Lower leg skin (tissue), 4 donors: ENCODE results near the gene CKS1B. TPM values are rescaled to one million over a fixed set of nuclear protein-coding genes. Genes with fewer than 3 reads are reported as not detected.
"Not testable (repeated sequence)": the region's sequence is repeated elsewhere in the genome, so short reads cannot be mapped to it uniquely, and the experiment has no call there.

Source experiments
- DNase-seq, 2 donors: peaks; one replicate each; pipeline ENCODE4 v3.0.0-alpha.2; 2019; ENCODE audit warnings: low spot score in 2 of 2
- H3K4me3 ChIP-seq: fragments of 200-600 bp; sonication (generic); 2 replicates; pipeline ENCODE4 v1.5.1; 2017; ENCODE audit warnings: mild to moderate bottlenecking, low read depth; ENCODE audit not compliant: poor library complexity, severe bottlenecking
- CTCF ChIP-seq, 3 donors: fragments of 450-650 bp; IDR thresholded peaks; one replicate each; pipeline ENCODE4 v1.5.1; 2016; ENCODE audit warnings: antibody characterized with exemption in 3 of 3, mild to moderate bottlenecking in 3 of 3, moderate library complexity in 2 of 3
- POLR2A ChIP-seq, 2 donors: fragments of 450-650 bp; IDR thresholded peaks; one replicate each; pipeline ENCODE4 v1.6.1; 2016 to 2017; ENCODE audit warnings: antibody characterized with exemption in 2 of 2, mild to moderate bottlenecking in 1 of 2, moderate library complexity in 1 of 2
- WGBS, 2 donors: methylation state at CpG; one replicate each; pipeline ENCODE4 v1.1.5; 2018; 5-methylcytosine and 5-hydroxymethylcytosine counted together
- intact Hi-C: fragments of 100-400 bp; cut with DNase I; formaldehyde crosslinking; loops from one replicate; pipeline ENCODE4 v1.15.0; 2023; ENCODE audit warnings: low total_unique reads
- total RNA-seq, 4 donors: library from RNA; depleted of rRNA; stranded (reverse); fragments of >200 nt; gene quantifications; one replicate each; pipeline ENCODE4 v1.1.0, GENCODE V29; 2016

The CKS1B gene
- total RNA-seq, 4 donors from 2014 or later = 40.0 to 58.7 (median 45.3) TPM

- no peak for DNase-seq
- no peak overlapping the region for H3K4me3 ChIP-seq
- WGBS, 2 donors = 84 to 86% methylated on average over 14 of the region's 14 CpGs
- intact Hi-C loops = no loop called here
- no peak for TF ChIP-seq CTCF (IDR thresholded peaks at IDR 0.05)
- TF ChIP-seq POLR2A (IDR thresholded peaks at IDR 0.05) = no peak
Measured at GRCh38 chr1:154992721-154993571, 18.5 kb downstream of the CKS1B start.

- TF ChIP-seq POLR2A (IDR thresholded peaks at IDR 0.05) = no peak
- TF ChIP-seq CTCF (IDR thresholded peaks at IDR 0.05) = no peak
- no peak for DNase-seq
- 74 to 84% methylated on average over 8 of the region's 8 CpGs for WGBS, 2 donors
- no peak within 1 kb of the TSS for H3K4me3 ChIP-seq
- intact Hi-C loops = no loop called here
Measured at GRCh38 chr1:154993572-154994268, 19.2 kb downstream of the CKS1B start, which contains the start of gene LENEP. Gene LENEP, plus strand, starts transcription at chr1:154993586. Its CDS starts 22 bp downstream, at chr1:154993608.

GRCh38 chr1:154994269-154994587 lies 19.7 kb downstream of the CKS1B start:
- TF ChIP-seq CTCF (IDR thresholded peaks at IDR 0.05) (no peak), POLR2A (IDR thresholded peaks at IDR 0.05) (no peak)
- WGBS, 2 donors = 29% methylated on average over 1 of the region's 1 CpG
- no peak overlapping the region for H3K4me3 ChIP-seq
- intact Hi-C loops = no loop called here
- DNase-seq = no peak

GRCh38 chr1:154994591-154994990 lies 20.1 kb downstream of the CKS1B start:
- no peak for TF ChIP-seq POLR2A (IDR thresholded peaks at IDR 0.05)
- no peak for TF ChIP-seq CTCF (IDR thresholded peaks at IDR 0.05)
- intact Hi-C loops = no loop called here
- no peak for DNase-seq
- WGBS, 2 donors = 72 to 73% methylated on average over 3 of the region's 3 CpGs
- no peak overlapping the region for H3K4me3 ChIP-seq

GRCh38 chr1:154995301-154995983 lies 21.0 kb downstream of the CKS1B start:
- WGBS, 2 donors = 49 to 59% methylated on average over 13 of the region's 13 CpGs
- DNase-seq = peak in 1 of 2 donors; percentile 15

More at GRCh38 chr1:154995301-154995983, 21.0 kb downstream of the CKS1B start:
- intact Hi-C loops, H3K4me3 ChIP-seq: not testable (repeated sequence)
